ENCODE results near the gene PSMB2.
"Not testable (repeated sequence)": the region's sequence is repeated elsewhere in the genome, so short reads cannot be mapped to it uniquely, and the experiment has no call there.

Gene PSMB2

GRCh38 chr1:35641233-35641866, at the start of gene PSMB2:
PSMB2 (minus strand) TSS chr1:35641526; CDS start chr1:35641432, 94 bp downstream.
- DNase-seq (ENCODE audit: low read depth) = peak; percentile 63

DNA sequence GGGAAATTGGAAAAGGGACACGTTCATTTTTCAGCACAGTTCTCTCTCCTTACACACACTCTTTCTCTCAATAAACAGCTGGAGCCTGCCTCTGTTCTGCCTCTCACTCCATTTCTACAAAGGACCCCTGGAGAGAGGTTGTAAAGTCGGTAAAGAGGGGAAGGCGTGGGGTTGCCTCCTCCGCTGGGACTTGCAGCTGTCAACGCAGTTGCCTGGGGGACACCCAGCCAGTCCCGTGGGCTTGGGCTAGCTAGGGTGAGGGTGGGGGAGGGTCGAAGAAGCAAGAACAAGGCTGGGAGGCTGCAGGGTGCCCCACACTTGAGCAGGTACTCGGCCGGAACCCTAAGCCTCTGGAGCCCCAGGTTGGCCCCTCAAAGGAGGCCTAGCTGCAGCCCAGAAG, 49.8 kb upstream of the PSMB2 start:
- DNase-seq (ENCODE audit: low read depth) = no peak

- not testable (repeated sequence) for DNase-seq (ENCODE audit: low read depth)
These were observed 48.8 kb upstream of the PSMB2 start for GRCh38 chr1:35690103-35690502.

- no peak for DNase-seq (ENCODE audit: low read depth)
These were observed 46.8 kb upstream of the PSMB2 start for GRCh38 chr1:35688161-35688560.

DNA sequence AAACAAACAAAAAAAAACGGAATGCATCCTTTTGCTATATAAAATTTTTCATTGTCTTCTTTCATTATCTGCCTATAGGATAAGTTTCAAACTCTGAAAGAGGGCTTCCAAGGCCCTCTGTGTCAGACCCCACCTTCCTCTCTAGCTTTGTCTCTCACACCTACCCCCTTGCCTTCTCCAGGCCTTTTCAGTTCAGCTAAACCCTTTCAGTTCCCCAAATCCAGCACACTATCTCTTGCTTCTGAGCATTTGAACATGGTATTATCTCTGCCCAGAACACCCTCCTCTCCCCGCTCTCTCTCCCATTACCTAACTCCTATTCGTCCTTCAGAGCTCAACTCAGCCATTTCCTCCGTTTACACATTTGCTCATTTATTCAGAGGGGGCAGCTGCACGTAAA, 41.7 kb upstream of the PSMB2 start:
- no peak for DNase-seq (ENCODE audit: low read depth)

DNA sequence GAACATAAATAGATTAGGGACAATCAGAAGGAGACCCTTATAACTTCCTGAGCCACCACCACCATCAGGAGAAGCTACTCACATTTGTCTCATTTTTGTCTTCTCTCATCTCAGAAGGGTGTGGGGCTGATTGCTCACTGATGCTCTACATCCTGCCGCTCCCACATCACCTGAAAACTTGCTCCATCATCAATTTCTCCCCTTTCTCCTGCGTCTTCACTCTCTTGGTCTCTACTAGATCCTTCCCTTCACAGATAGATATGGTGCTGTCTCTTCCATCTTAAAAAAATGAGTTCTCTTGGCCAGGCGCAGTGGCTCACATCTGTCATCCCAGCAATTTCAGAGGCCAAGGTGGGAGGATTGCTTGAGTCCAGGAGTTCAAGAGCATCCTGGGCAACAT, 38.9 kb upstream of the PSMB2 start:
- DNase-seq (ENCODE audit: low read depth) = no peak

DNA sequence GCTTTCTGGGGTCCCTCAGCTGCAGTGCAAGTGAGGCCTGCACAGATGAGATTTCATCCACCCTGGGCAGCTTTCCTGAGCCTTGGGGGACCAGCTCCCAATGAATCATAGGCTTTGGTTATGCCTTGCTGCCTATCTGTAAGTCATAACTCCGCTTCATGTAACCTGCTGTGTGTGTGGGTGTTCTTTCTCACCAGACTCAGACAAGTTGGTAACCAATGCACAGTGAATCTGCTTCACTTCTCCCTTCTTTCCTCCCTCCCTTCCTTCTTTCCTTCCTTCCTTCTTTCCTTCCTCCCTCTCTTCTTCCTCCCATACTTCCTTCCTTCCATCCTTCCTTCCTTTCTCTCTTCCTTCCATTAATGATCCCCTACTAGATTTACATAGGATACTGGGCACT, 34.4 kb upstream of the PSMB2 start:
- DNase-seq (ENCODE audit: low read depth) = no peak

GRCh38 chr1:35674111-35674510, 32.8 kb upstream of the PSMB2 start:
- DNase-seq (ENCODE audit: low read depth) = no peak

GRCh38 chr1:35672116-35672515, 30.8 kb upstream of the PSMB2 start:
- no peak for DNase-seq (ENCODE audit: low read depth)

GRCh38 chr1:35668506-35668905, 27.2 kb upstream of the PSMB2 start:
- DNase-seq (ENCODE audit: low read depth) = no peak

DNA sequence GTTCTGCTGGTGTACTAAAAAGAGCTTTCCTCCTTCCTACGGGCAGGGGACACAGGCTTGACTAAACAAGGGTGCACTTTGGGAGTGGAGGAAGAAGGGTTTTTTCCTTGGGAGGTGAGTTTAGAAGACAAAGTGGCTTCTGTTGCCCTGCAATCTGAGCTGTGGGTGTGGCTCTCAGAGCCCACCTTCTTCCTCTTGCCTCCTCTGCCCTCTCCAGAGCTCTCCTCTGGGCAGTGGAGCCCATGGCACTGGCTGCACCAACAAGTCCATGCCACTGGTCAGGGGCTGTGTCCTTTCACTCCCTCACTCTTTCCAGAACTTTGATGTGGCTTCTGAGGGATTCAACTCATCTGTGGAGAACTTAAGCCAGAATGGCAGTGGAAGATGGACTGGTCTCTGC, 25.6 kb upstream of the PSMB2 start:
- no peak for DNase-seq (ENCODE audit: low read depth)

- no peak for DNase-seq (ENCODE audit: low read depth)
These were observed 24.9 kb upstream of the PSMB2 start for GRCh38 chr1:35666216-35666615.

DNA sequence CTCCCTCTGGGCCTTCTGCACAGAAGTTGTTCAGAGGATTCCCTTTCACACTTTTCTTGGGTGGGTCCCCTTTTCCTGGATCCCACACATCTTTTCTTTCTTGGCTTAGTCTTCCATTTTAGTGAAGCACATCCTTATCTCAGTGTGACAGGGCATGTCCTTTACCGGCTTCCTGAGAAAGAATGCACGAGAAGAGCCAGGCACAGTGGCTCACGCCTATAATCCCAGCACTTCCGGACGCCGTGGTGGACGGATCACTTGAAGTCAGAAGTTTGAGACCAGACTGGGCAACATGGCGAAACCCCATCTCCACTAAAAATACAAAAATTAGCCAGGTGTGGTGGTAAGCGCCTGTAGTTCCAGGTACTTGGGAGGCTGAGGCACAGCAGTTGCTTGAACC, 22.1 kb upstream of the PSMB2 start:
- DNase-seq (ENCODE audit: low read depth) = no peak

- no peak for DNase-seq (ENCODE audit: low read depth)
These were observed 20.1 kb upstream of the PSMB2 start for GRCh38 chr1:35661474-35661795.

- DNase-seq (ENCODE audit: low read depth) = no peak
These were observed 19.5 kb upstream of the PSMB2 start for GRCh38 chr1:35660581-35661473.

DNA sequence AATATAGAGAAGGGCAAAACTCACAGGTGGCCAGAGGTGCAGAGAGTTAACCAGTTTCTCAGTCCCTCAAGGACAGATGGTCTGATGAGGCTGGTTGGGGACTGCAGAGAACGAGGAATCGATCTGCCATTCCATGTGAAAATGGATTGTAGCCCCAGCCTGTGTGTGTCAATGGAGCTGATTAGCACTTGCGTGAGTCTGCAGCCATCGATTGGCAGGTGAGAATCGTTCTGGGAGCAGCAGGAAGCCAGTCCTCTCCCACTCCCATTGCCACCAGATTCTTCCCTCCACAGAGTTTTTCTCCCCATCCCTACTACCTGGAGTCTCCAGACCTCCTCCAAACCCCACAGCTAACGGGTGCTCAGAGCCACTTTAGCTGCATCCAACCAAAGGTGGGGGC, 18.3 kb upstream of the PSMB2 start:
- DNase-seq (ENCODE audit: low read depth) = no peak

DNA sequence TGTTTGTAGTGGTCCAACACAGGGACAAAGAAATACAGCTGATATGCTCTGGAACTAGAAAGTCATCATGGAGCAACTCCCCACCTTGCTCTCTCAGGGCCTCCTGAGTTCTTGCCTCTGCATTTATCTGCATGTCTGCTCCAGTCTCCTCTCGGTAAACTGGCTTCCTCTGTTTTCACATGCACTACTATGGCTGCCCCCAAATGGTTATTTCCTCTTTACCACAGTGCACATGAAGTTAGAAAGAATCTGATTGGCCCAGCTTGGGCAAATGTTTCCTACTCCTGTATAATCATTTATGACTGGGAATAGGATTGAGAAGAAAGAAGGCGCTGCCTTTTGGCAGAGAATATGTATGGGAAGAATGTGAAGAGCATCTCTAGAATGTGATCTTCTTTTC, 16.5 kb upstream of the PSMB2 start:
- no peak for DNase-seq (ENCODE audit: low read depth)

DNA sequence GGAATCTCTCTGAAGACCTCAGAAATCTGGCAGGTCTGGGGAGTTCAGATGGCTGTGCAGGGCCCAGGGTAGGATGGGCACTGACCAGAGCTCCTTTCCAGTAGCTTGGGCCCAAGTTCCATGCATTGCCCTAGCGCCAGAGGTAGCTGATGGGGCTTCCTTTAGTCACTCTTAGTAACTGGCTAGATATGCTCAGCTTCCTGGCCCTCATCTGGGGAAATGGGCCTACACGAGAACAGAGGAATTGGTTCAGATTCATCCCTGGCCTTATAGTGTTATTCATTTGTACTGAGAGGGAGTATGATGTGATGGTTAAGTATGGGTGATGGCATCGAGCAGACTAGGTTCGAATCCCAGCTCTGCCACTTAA, 15.5 kb upstream of the PSMB2 start:
- no peak for DNase-seq (ENCODE audit: low read depth)

DNA sequence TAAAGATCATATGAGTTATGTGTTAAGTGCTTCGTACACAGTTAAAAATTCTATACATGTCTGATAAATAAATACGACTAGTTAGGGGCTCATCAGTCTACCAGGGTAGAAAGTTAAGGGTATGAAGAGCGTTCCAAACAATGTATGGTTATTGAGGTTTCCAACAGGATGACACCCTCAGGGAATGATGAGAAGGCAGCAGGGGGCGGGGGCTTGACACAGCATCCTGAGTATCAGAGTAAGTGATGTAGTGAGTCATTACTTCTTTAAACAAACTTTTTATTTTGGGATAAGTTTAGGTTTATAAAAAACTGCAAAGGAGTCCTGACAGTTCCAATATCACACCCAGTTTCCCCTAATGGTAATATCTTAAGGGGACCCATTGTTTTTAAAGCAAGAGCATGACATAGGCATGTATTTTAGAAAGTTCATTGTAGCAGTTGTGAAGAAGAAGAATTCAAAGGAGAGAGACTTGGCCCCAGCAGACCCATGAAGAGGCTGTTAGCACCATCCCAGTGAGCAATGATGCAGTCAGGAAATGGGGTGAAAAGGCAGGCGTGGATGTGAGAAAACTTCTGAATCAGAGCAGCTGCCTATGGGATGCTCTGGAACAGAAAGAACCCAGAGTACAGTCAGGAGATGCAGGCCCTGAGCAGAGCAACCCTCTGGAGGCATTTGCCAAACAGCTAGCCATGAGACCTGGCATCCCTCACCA, 15.0 kb upstream of the PSMB2 start:
- DNase-seq (ENCODE audit: low read depth) = no peak

DNA sequence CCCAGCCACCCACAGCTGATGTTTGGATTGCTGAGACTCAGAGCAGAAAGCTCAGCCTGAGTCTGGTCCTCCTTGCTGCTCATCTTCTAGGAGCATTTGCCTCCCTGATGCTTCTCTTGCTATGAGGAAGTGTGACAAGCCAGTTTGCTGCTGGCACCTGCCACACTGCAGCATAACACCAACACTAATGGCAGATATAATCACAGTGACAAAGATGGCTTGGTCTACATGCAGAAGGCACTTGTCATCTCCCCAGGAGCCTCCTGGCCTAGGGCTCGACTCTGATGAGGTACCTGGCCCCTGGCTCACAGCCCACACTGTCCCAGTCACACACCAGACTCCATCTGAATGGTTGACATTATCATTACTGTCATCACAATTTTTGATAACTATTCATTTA, 13.9 kb upstream of the PSMB2 start:
- no peak for DNase-seq (ENCODE audit: low read depth)

GRCh38 chr1:35650416-35650815, 9.1 kb upstream of the PSMB2 start:
- no peak for DNase-seq (ENCODE audit: low read depth)

DNA sequence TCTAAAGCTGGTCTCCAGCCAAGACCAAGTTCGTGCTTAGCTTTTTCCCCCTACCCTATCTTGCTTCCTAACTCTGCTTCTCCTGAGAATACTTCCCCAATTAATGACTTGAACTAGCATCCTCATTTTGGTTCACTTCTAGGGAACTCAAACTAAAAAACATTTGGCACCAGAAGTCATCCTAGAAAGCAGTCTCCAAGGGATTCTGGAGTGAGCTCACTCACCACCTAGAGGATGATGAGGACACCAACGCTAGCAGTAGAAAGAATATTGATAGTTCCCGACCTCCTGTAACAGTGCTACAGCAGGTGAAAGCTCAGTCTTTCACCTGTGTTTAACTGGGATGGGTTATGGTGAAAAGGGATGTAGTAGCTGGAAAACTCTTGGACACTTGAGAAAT, 4.7 kb upstream of the PSMB2 start:
- no peak for DNase-seq (ENCODE audit: low read depth)

GRCh38 chr1:35644204-35644603, 2.9 kb upstream of the PSMB2 start:
- DNase-seq (ENCODE audit: low read depth) = no peak
